Neuron (in vitro differentiated cells): Measurements from ENCODE around the gene EMP1.

Experiments used
- H2AFZ ChIP-seq: one replicate; pipeline ENCODE4 v1.6.1; 2013; ENCODE audit warnings: low read depth, mild to moderate bottlenecking, inconsistent platforms, low read length, moderate library complexity
- H3K27me3 ChIP-seq: one replicate; pipeline ENCODE4 v1.6.1; 2013; ENCODE audit warnings: low read length; ENCODE audit not compliant: insufficient read depth
- H3K36me3 ChIP-seq: one replicate; pipeline ENCODE4 v1.6.1; 2013; ENCODE audit warnings: low read length; ENCODE audit not compliant: insufficient read depth
- H3K4me1 ChIP-seq: one replicate; pipeline ENCODE4 v1.6.1; 2013; ENCODE audit warnings: low read length; ENCODE audit not compliant: insufficient read depth
- H3K4me3 ChIP-seq: 2 replicates; pipeline ENCODE4 v1.5.1; 2013; ENCODE audit warnings: mild to moderate bottlenecking, low read length, moderate library complexity
- H3K9me3 ChIP-seq: one replicate; pipeline ENCODE4 v1.6.1; 2013; ENCODE audit warnings: low read length

The EMP1 gene

GRCh38 chr12:13194401-13195110, 2.0 kb upstream of the EMP1 start:
- H3K9me3 ChIP-seq: no peaks in the 10 kb centered on the region
- no peaks in the 10 kb centered on the region for H3K27me3 ChIP-seq
- no peak overlapping the region for H3K4me3 ChIP-seq
- H3K36me3 ChIP-seq: no peaks in the 10 kb centered on the region
- H2AFZ ChIP-seq: no peak overlapping the region
- peaks cover 57% of the 10 kb centered on the region for H3K4me1 ChIP-seq

GRCh38 chr12:13195250-13195649, 1.3 kb upstream of the EMP1 start:
- H3K36me3 ChIP-seq: no peaks in the 10 kb centered on the region
- H3K4me3 ChIP-seq: no peak overlapping the region
- no peaks in the 10 kb centered on the region for H3K9me3 ChIP-seq
- peaks cover 57% of the 10 kb centered on the region for H3K4me1 ChIP-seq
- no peaks in the 10 kb centered on the region for H3K27me3 ChIP-seq
- no peak overlapping the region for H2AFZ ChIP-seq

GRCh38 chr12:13195785-13196129, 769 bp upstream of the EMP1 start:
- H3K4me1 ChIP-seq: peaks cover 57% of the 10 kb centered on the region
- H3K4me3 ChIP-seq: no peak overlapping the region

DNA sequence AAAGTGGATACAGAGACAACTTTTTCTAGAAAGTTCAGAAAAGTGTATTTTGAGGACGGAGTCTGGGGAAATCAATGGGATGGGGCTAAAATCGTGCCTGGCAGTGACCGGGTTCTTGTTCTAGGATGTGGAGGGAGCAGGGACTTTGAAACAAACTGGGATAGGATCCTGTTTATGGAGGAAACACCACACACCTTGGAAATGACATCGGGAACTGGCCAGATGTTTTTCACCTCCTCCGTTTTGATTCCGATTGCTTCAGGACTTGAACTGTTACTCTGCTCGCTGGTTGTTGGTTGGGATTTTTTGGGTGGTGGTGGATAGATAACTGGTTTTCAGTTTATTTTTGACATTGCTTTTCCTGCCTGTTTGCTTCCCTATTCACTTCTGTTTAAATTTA, 506 bp downstream of the EMP1 start:
- Histone ChIP-seq H3K9me3 (no peaks in the 10 kb centered on the region), H3K4me3 (no peak overlapping the region), H3K27me3 (no peaks in the 10 kb centered on the region), H2AFZ (no peak overlapping the region), H3K36me3 (no peaks in the 10 kb centered on the region), H3K4me1 (peaks cover 57% of the 10 kb centered on the region)

More at GRCh38 chr12:13195785-13196129, 769 bp upstream of the EMP1 start:
- Histone ChIP-seq H3K27me3 (no peaks in the 10 kb centered on the region), H3K36me3 (no peaks in the 10 kb centered on the region), H3K9me3 (no peaks in the 10 kb centered on the region), H2AFZ (no peak overlapping the region)

- Histone ChIP-seq H3K4me3 (no peak overlapping the region), H2AFZ (no peak overlapping the region), H3K9me3 (no peaks in the 10 kb centered on the region), H3K36me3 (no peaks in the 10 kb centered on the region), H3K4me1 (peaks cover 57% of the 10 kb centered on the region), H3K27me3 (no peaks in the 10 kb centered on the region)
Observed at GRCh38 chr12:13197526-13198143, 1.1 kb downstream of the EMP1 start.

GRCh38 chr12:13198241-13198640, 1.7 kb downstream of the EMP1 start:
- Histone ChIP-seq H3K4me3 (no peak overlapping the region), H3K4me1 (peaks cover 54% of the 10 kb centered on the region), H2AFZ (no peak overlapping the region), H3K9me3 (no peaks in the 10 kb centered on the region), H3K36me3 (no peaks in the 10 kb centered on the region), H3K27me3 (no peaks in the 10 kb centered on the region)

GRCh38 chr12:13198876-13199275, 2.4 kb downstream of the EMP1 start:
- Histone ChIP-seq H3K4me1 (peaks cover 47% of the 10 kb centered on the region), H3K27me3 (no peaks in the 10 kb centered on the region), H3K9me3 (no peaks in the 10 kb centered on the region), H3K4me3 (no peak overlapping the region), H2AFZ (no peak overlapping the region), H3K36me3 (no peaks in the 10 kb centered on the region)

DNA sequence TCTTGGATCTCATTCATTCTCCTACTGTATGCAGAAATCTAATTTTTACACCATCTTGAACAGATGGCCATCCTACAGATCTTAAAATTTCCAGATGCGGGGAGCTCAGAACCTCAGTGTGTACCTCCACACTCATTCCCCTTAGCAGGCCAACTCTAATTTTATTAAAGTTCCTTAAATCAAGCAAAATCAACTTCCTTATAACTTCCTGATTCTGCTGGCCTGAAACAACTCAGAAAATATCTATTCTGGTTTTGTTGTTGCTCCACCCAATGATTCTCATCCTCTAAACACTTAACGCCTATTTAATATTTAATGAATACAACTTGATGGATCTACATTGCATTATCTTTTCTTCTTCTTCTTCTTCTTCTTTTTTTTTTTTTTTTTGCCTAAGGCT, 3.1 kb downstream of the EMP1 start:
- H3K4me3 ChIP-seq: no peak overlapping the region
- H3K4me1 ChIP-seq: peaks cover 47% of the 10 kb centered on the region
- H3K36me3 ChIP-seq: no peaks in the 10 kb centered on the region
- H2AFZ ChIP-seq: no peak overlapping the region
- H3K27me3 ChIP-seq: no peaks in the 10 kb centered on the region
- H3K9me3 ChIP-seq: no peaks in the 10 kb centered on the region

GRCh38 chr12:13200841-13201240, 4.3 kb downstream of the EMP1 start:
- H3K9me3 ChIP-seq: no peaks in the 10 kb centered on the region
- H3K27me3 ChIP-seq: no peaks in the 10 kb centered on the region
- H3K36me3 ChIP-seq: no peaks in the 10 kb centered on the region
- H3K4me1 ChIP-seq: peaks cover 40% of the 10 kb centered on the region
- no peak overlapping the region for H2AFZ ChIP-seq
- no peak overlapping the region for H3K4me3 ChIP-seq

- H3K4me3 ChIP-seq: no peak overlapping the region
- H3K27me3 ChIP-seq: no peaks in the 10 kb centered on the region
- H2AFZ ChIP-seq: no peak overlapping the region
- no peaks in the 10 kb centered on the region for H3K36me3 ChIP-seq
- peaks cover 27% of the 10 kb centered on the region for H3K4me1 ChIP-seq
- H3K9me3 ChIP-seq: no peaks in the 10 kb centered on the region
Observed at GRCh38 chr12:13203034-13203922, 6.8 kb downstream of the EMP1 start.

- Histone ChIP-seq H3K4me3 (no peak overlapping the region), H2AFZ (peak overlapping the region; percentile 11), H3K9me3 (no peaks in the 10 kb centered on the region), H3K4me1 (peaks cover 25% of the 10 kb centered on the region), H3K27me3 (no peaks in the 10 kb centered on the region), H3K36me3 (no peaks in the 10 kb centered on the region)
Observed at GRCh38 chr12:13204428-13204827, 7.9 kb downstream of the EMP1 start.

DNA sequence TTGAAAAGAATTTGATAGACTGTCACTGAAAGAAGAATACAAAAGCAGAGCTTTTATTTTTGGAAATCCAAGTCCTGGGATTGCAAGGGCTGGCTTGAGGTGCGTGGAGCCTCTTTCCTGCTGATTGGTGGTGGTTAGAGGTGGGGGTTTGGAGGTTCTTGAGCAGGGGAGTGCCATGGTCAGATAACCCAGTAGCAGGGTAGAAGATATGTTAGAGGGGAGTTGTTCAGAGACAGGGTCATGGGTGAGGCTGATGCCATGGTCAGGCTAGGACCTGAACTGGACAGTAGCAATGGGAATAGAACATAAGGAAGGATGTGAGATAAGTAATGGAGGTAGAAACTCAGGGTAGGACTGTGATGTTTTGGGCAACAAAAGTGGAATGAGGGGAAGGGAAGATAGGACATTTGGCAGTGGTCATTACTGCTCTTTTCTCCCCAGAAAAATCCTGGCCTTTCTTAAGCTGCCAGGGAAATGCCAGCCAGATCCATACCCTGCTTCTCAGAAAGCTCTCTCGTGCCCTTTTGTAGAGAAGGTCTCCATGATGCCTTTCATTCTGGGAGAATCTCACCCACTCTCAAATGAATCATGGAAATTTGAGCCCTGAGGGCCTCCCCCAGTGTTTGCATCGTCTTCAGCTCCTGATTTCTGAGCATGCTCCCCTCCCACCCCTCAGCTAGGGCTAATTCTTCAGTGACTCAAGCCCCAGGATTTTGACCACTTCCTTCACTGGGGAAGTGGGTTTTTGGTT, 9.5 kb downstream of the EMP1 start:
- H3K9me3 ChIP-seq: no peaks in the 10 kb centered on the region
- H3K27me3 ChIP-seq: no peaks in the 10 kb centered on the region
- H3K4me1 ChIP-seq: peaks cover 36% of the 10 kb centered on the region
- no peaks in the 10 kb centered on the region for H3K36me3 ChIP-seq
- peak overlapping the region; percentile 12 for H2AFZ ChIP-seq
- no peak overlapping the region for H3K4me3 ChIP-seq

DNA sequence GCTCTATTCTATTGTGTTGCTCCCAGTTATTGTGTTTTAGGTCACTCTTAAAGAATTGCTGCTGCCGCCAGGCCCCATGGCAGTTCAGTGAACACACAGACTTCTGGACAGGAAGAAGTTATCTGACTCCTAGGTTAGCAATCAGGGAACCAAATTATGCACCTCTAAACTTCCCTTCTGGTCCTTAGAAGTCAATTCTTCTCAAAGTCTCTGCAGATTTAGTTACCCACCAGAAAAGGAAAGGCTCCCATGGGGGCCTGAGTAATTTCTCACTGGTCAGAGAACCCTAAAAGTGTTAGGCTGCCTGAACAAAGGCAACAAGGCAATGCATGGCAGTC, 10.0 kb downstream of the EMP1 start:
- no peaks in the 10 kb centered on the region for H3K27me3 ChIP-seq
- H3K9me3 ChIP-seq: no peaks in the 10 kb centered on the region
- no peak overlapping the region for H3K4me3 ChIP-seq
- H3K4me1 ChIP-seq: peaks cover 40% of the 10 kb centered on the region
- H2AFZ ChIP-seq: peak overlapping the region; percentile 12
- H3K36me3 ChIP-seq: no peaks in the 10 kb centered on the region
